Mesendoderm (in vitro differentiated cells): Measurements from ENCODE around the gene MOB3A.
"Not testable (repeated sequence)": the region's sequence is repeated elsewhere in the genome, so short reads cannot be mapped to it uniquely, and the experiment has no call there.

Experiments used
- DNase-seq: peaks from one replicate; pipeline ENCODE4 v3.0.0; 2013
- H2AK5ac ChIP-seq: 2 replicates; pipeline ENCODE4 v1.6.1; 2013; ENCODE audit warnings: low read length, inconsistent platforms
- H2BK120ac ChIP-seq: 2 replicates; pipeline ENCODE4 v1.6.1; 2013; ENCODE audit warnings: low read depth, mild to moderate bottlenecking, low read length, moderate library complexity, mixed read lengths
- H2BK15ac ChIP-seq: replicated peaks from 2 replicates; pipeline ENCODE4 v1.6.1; 2013; ENCODE audit warnings: low read depth, mild to moderate bottlenecking, moderate library complexity
- H2BK5ac ChIP-seq: 2 replicates; pipeline ENCODE4 v1.6.1; 2013; ENCODE audit warnings: low read length, inconsistent platforms
- H3K18ac ChIP-seq: 2 replicates; pipeline ENCODE4 v1.6.1; 2013; ENCODE audit warnings: mild to moderate bottlenecking, low read length, mixed read lengths
- H3K23ac ChIP-seq: one replicate; pipeline ENCODE4 v1.6.1; 2013; ENCODE audit warnings: low read length
- H3K27ac ChIP-seq: 2 replicates; pipeline ENCODE4 v1.5.1; 2013; ENCODE audit warnings: low read depth, mild to moderate bottlenecking, inconsistent platforms, low read length, moderate library complexity
- H3K27me3 ChIP-seq: 2 replicates; pipeline ENCODE4 v1.6.1; 2013; ENCODE audit warnings: low read length, control low read depth, mild to moderate bottlenecking, inconsistent platforms; ENCODE audit not compliant: insufficient read depth, poor library complexity
- H3K36me3 ChIP-seq: 2 replicates; pipeline ENCODE4 v1.6.1; 2013; ENCODE audit warnings: low read length, inconsistent platforms; ENCODE audit not compliant: control insufficient read depth, insufficient read depth
- H3K4ac ChIP-seq: one replicate; pipeline ENCODE4 v1.6.1; 2013; ENCODE audit warnings: low read depth, mild to moderate bottlenecking, low read length, moderate library complexity
- H3K4me1 ChIP-seq: 2 replicates; pipeline ENCODE4 v1.6.1; 2013; ENCODE audit warnings: low read depth, low read length, inconsistent platforms; ENCODE audit not compliant: control insufficient read depth
- H3K4me2 ChIP-seq: 2 replicates; pipeline ENCODE4 v1.6.1; 2013; ENCODE audit warnings: low read length
- H3K4me3 ChIP-seq: 2 replicates; pipeline ENCODE4 v1.5.1; 2013; ENCODE audit warnings: mild to moderate bottlenecking, low read length
- H3K56ac ChIP-seq: one replicate; pipeline ENCODE4 v1.6.1; 2013; ENCODE audit warnings: low read length
- H3K79me1 ChIP-seq: 2 replicates; pipeline ENCODE4 v1.6.1; 2013; ENCODE audit warnings: low read length, inconsistent platforms
- H3K79me2 ChIP-seq: 2 replicates; pipeline ENCODE4 v1.6.1; 2013; ENCODE audit warnings: mild to moderate bottlenecking, low read length; ENCODE audit not compliant: control insufficient read depth, insufficient read depth
- H3K9ac ChIP-seq: 2 replicates; pipeline ENCODE4 v1.6.1; 2013; ENCODE audit warnings: low read length, inconsistent platforms
- H4K5ac ChIP-seq: one replicate; pipeline ENCODE4 v1.6.1; 2013; ENCODE audit warnings: low read length
- H4K8ac ChIP-seq: one replicate; pipeline ENCODE4 v1.6.1; 2013; ENCODE audit warnings: low read depth, mild to moderate bottlenecking, control low read depth, low read length, moderate library complexity
- WGBS: extraction: QIAGEN DNeasy Blood & Tissue Kit; methylation state at CpG from one replicate; pipeline ENCODE4 v1.1.7; 2013; ENCODE audit warnings: low lambda C conversion rate, missing lambda C conversion rate; ENCODE audit not compliant: insufficient coverage; ENCODE audit errors: extremely low coverage; 5-methylcytosine and 5-hydroxymethylcytosine counted together

MOB3A gene

GRCh38 chr19:2128252-2128651, 32.1 kb upstream of the MOB3A start:
- H2AK5ac ChIP-seq, H3K4ac ChIP-seq, H2BK120ac ChIP-seq, H3K4me2 ChIP-seq, H3K4me1 ChIP-seq, H3K23ac ChIP-seq, H3K79me2 ChIP-seq, H3K27ac ChIP-seq, H2BK5ac ChIP-seq, H3K4me3 ChIP-seq, H3K27me3 ChIP-seq, H4K8ac ChIP-seq, H4K5ac ChIP-seq, H3K9ac ChIP-seq, H2BK15ac ChIP-seq, H3K56ac ChIP-seq, H3K18ac ChIP-seq, DNase-seq: not testable (repeated sequence)
- Histone ChIP-seq H3K79me1 (peaks cover 12% of the 10 kb centered on the region), H3K36me3 (peaks cover 19% of the 10 kb centered on the region)
- WGBS: no CpG with 5 or more reads among the region's 34 CpGs

- no peak overlapping the region for H3K18ac ChIP-seq
- H3K4ac ChIP-seq: no peak overlapping the region
- WGBS: no CpG with 5 or more reads among the region's 19 CpGs
- no peak overlapping the region for H3K27ac ChIP-seq
- peaks cover 4% of the 10 kb centered on the region for H3K79me2 ChIP-seq
- H3K4me2 ChIP-seq: no peak overlapping the region
- H3K4me1 ChIP-seq: no peaks in the 10 kb centered on the region
- H3K36me3 ChIP-seq: peaks cover 20% of the 10 kb centered on the region
- H2AK5ac ChIP-seq: no peak overlapping the region
- H3K4me3 ChIP-seq: no peak overlapping the region
- H3K56ac ChIP-seq: no peak overlapping the region
- H2BK15ac ChIP-seq: no peak overlapping the region
- H3K79me1 ChIP-seq: peaks cover 12% of the 10 kb centered on the region
- H2BK5ac ChIP-seq: no peak overlapping the region
- no peak overlapping the region for H3K23ac ChIP-seq
- no peak overlapping the region for H4K8ac ChIP-seq
- H3K27me3 ChIP-seq: no peaks in the 10 kb centered on the region
- H4K5ac ChIP-seq: no peak overlapping the region
- DNase-seq: peak; percentile 16
- H2BK120ac ChIP-seq: no peak overlapping the region
- H3K9ac ChIP-seq: no peak overlapping the region
Observed at GRCh38 chr19:2127758-2128157, 31.6 kb upstream of the MOB3A start.

- Histone ChIP-seq H3K4ac (no peak overlapping the region), H3K4me2 (no peak overlapping the region), H3K4me3 (no peak overlapping the region), H4K8ac (no peak overlapping the region), H3K18ac (no peak overlapping the region), H3K79me2 (peaks cover 2% of the 10 kb centered on the region), H3K9ac (no peak overlapping the region), H2BK5ac (no peak overlapping the region), H3K36me3 (peaks cover 21% of the 10 kb centered on the region), H3K27ac (no peak overlapping the region), H3K23ac (no peak overlapping the region), H3K27me3 (no peaks in the 10 kb centered on the region), H2BK120ac (no peak overlapping the region), H3K4me1 (no peaks in the 10 kb centered on the region), H2AK5ac (no peak overlapping the region), H3K79me1 (peaks cover 14% of the 10 kb centered on the region), H2BK15ac (no peak overlapping the region), H3K56ac (no peak overlapping the region), H4K5ac (no peak overlapping the region)
- WGBS: no CpG with 5 or more reads among the region's 24 CpGs
- DNase-seq: no peak
Observed at GRCh38 chr19:2126879-2127518, 30.9 kb upstream of the MOB3A start.

GRCh38 chr19:2123682-2124387, 27.7 kb upstream of the MOB3A start:
- no peak overlapping the region for H3K27ac ChIP-seq
- peaks cover 6% of the 10 kb centered on the region for H3K79me1 ChIP-seq
- H3K79me2 ChIP-seq: no peaks in the 10 kb centered on the region
- no peak overlapping the region for H3K56ac ChIP-seq
- H3K4me3 ChIP-seq: no peak overlapping the region
- H2AK5ac ChIP-seq: no peak overlapping the region
- H2BK120ac ChIP-seq: no peak overlapping the region
- no peak overlapping the region for H3K23ac ChIP-seq
- no peak overlapping the region for H3K18ac ChIP-seq
- no CpG with 5 or more reads among the region's 25 CpGs for WGBS
- H2BK5ac ChIP-seq: no peak overlapping the region
- no peak overlapping the region for H3K4ac ChIP-seq
- H4K5ac ChIP-seq: no peak overlapping the region
- no peaks in the 10 kb centered on the region for H3K27me3 ChIP-seq
- no peak overlapping the region for H3K4me2 ChIP-seq
- peaks cover 30% of the 10 kb centered on the region for H3K36me3 ChIP-seq
- H4K8ac ChIP-seq: no peak overlapping the region
- H3K4me1 ChIP-seq: no peaks in the 10 kb centered on the region
- no peak overlapping the region for H2BK15ac ChIP-seq
- no peak overlapping the region for H3K9ac ChIP-seq
- peak; percentile 49 for DNase-seq

GRCh38 chr19:2122982-2123381, 26.9 kb upstream of the MOB3A start:
- Histone ChIP-seq H3K18ac (no peak overlapping the region), H4K8ac (no peak overlapping the region), H3K4me3 (no peak overlapping the region), H2AK5ac (no peak overlapping the region), H3K23ac (no peak overlapping the region), H2BK120ac (no peak overlapping the region), H3K79me2 (no peaks in the 10 kb centered on the region), H4K5ac (no peak overlapping the region), H3K27ac (no peak overlapping the region), H3K4me2 (no peak overlapping the region), H3K9ac (no peak overlapping the region), H3K56ac (no peak overlapping the region), H2BK5ac (no peak overlapping the region), H3K79me1 (peaks cover 5% of the 10 kb centered on the region), H3K4ac (no peak overlapping the region), H2BK15ac (no peak overlapping the region), H3K4me1 (no peaks in the 10 kb centered on the region), H3K36me3 (peaks cover 36% of the 10 kb centered on the region), H3K27me3 (no peaks in the 10 kb centered on the region)
- whole genome bisulfite sequencing: no CpG with 5 or more reads among the region's 10 CpGs
- DNase-seq: no peak
